ENCODE data around the gene HES5. TPM values are rescaled to one million over a fixed set of nuclear protein-coding genes. Genes with fewer than 3 reads are reported as not detected.

Gene HES5
- total RNA-seq, 3 donors from 2014 or later: 1.3 to 7.8 (median 1.6) TPM

DNA sequence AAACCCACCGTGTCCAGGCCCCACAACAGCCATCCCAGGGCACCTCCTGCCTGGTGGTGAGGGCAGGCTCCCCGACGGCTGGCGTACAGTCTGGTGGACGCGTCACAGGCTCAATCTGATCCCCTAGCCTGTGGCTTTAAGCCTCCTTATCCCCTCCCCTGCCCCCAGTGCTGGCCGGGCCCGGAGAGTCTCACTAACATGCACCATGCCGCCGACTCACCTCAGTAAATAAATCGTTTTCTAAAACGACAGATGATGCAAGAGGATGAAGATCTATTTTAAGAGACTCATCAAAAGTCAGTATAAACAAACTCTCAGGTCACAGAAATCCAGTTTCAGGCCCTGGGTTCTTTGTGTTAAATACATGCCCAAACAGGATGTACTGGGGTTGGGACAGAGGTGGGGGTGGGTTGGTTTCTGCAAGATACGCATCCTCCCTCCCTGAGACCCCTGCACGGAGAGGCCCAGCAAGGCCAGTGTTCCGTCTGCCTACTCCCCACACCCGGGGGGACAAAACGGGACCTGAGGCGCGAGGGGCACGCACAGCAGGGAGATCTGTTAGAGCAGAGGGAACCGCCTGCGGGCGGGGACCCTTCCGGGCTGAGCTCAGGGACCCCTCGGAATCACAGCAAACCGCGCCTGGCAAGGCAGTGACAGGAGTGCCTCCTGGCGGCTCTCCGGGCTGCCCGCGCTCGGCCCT is 6.7 kb downstream of the HES5 start:
- DNase-seq (no peak), ATAC-seq (no peak)
- TF ChIP-seq CTCF (IDR thresholded peaks at IDR 0.05): no peak
- Histone ChIP-seq H3K36me3 (ENCODE audit: low read depth) (peaks cover 10% of the 10 kb centered on the region), H3K4me1 (ENCODE audit: low read depth) (peaks cover 33% of the 10 kb centered on the region), H3K9me3 (no peaks in the 10 kb centered on the region), H3K4me3 (no peak overlapping the region)
- intact Hi-C loops (cut with DNase I, micrococcal nuclease): no loop called here

DNA sequence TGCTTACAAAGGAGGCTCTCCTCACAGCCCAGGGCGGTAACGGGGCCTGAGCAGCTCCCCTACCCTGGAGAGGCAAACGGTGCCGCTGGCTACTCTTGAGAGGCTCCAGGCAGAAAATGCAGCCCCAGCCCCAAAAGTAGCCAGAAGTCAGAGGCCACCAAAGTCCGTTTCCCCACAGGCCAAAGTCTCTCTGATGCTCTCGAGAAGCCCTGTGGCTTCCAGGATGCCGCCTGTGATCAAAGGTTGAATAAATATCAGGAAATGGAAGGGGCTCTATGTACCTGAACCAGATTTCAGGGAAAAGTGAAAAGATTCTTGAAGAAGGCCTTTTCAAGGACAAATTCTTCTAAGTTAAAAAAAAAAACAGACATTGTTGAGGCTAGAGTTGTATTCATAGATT is 7.8 kb downstream of the HES5 start:
- no peaks in the 10 kb centered on the region for H3K9me3 ChIP-seq
- no peak overlapping the region for H3K4me3 ChIP-seq
- peaks cover 20% of the 10 kb centered on the region for H3K36me3 ChIP-seq (ENCODE audit: low read depth)
- no peak for DNase-seq
- intact Hi-C loops (cut with DNase I, micrococcal nuclease): no loop called here
- TF ChIP-seq CTCF (IDR thresholded peaks at IDR 0.05): no peak
- peaks cover 24% of the 10 kb centered on the region for H3K4me1 ChIP-seq (ENCODE audit: low read depth)
- ATAC-seq: no peak

GRCh38 chr1:2520806-2521205 is 9.3 kb downstream of the HES5 start:
- no peak overlapping the region for H3K4me3 ChIP-seq
- no peaks in the 10 kb centered on the region for H3K9me3 ChIP-seq
- peaks cover 16% of the 10 kb centered on the region for H3K4me1 ChIP-seq (ENCODE audit: low read depth)
- ATAC-seq (no peak), DNase-seq (no peak)
- intact Hi-C loops (cut with DNase I, micrococcal nuclease): no loop called here
- H3K36me3 ChIP-seq (ENCODE audit: low read depth): peaks cover 21% of the 10 kb centered on the region
- TF ChIP-seq CTCF (IDR thresholded peaks at IDR 0.05): no peak

DNA sequence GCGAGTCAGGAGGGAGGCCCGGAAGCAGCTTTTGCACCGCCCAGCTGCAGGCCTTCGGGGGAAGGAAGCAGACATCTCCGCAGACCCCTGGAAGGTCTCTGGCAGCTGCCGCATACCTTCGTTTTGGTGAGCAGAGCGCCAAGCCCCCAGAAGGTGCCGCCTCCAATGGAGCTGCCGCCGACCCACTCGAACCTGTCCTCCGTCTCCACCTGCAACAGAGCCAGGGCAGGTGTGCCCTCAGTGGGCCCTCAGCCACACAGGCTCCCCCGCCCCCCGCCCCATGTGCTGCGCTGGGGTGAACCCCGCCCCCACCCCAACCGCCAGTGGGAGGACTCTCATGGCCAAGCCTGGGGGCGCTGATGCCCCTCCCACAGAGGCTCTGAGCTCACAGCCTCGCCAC is 9.9 kb downstream of the HES5 start:
- Histone ChIP-seq H3K9me3 (no peaks in the 10 kb centered on the region), H3K36me3 (ENCODE audit: low read depth) (peaks cover 21% of the 10 kb centered on the region), H3K4me1 (ENCODE audit: low read depth) (peaks cover 13% of the 10 kb centered on the region), H3K4me3 (no peak overlapping the region)
- intact Hi-C loops (cut with DNase I, micrococcal nuclease): no loop called here
- ATAC-seq: no peak
- DNase-seq: no peak
- no peak for TF ChIP-seq CTCF (IDR thresholded peaks at IDR 0.05)

GRCh38 chr1:2519729-2520128 is 10.3 kb downstream of the HES5 start:
- no peak for TF ChIP-seq CTCF (IDR thresholded peaks at IDR 0.05)
- H3K4me3 ChIP-seq: no peak overlapping the region
- peaks cover 21% of the 10 kb centered on the region for H3K36me3 ChIP-seq (ENCODE audit: low read depth)
- ATAC-seq: no peak
- intact Hi-C loops (cut with DNase I, micrococcal nuclease): no loop called here
- peaks cover 8% of the 10 kb centered on the region for H3K4me1 ChIP-seq (ENCODE audit: low read depth)
- no peak for DNase-seq
- no peaks in the 10 kb centered on the region for H3K9me3 ChIP-seq
